ENCODE data around the gene RAP1A. TPM values are rescaled to one million over a fixed set of nuclear protein-coding genes. Genes with fewer than 3 reads are reported as not detected.

RAP1A gene
- total and polyA plus RNA-seq, 2 donors (not counting 3 experiments of a cell fraction or from before 2014, with no cell fraction given), result 17.8 to 56.4 TPM

- ChIA-PET CTCF (interaction anchor here (1.5 to 8.8 kb wide), 3 partner anchors 21 to 52 kb away, joined by 4 to 487 read pairs (median 66); partner anchors contain the start of gene INKA2), POLR2A (no interaction called here)
- Histone ChIP-seq H3K4me2 (ENCODE audit: insufficient read depth, low read length) (no peak overlapping the region), H3K79me2 (ENCODE audit: control insufficient read depth, insufficient read depth, low read length) (no peaks in the 10 kb centered on the region), H3K9ac (replicated peaks; ENCODE audit: extremely low read depth, insufficient read depth, low read length) (no peak overlapping the region), H3K27ac (ENCODE audit: insufficient read depth, low read depth, low read length) (no peak overlapping the region), H3K27me3 (ENCODE audit: control insufficient read depth in 2 of 2, insufficient read depth in 2 of 2, low read length in 2 of 2) (no peaks in the 10 kb centered on the region), H3K9me3 (replicated peaks; ENCODE audit: control insufficient read depth, insufficient read depth, low read length) (no peaks in the 10 kb centered on the region), H3K36me3 (ENCODE audit: control insufficient read depth in 2 of 2, extremely low read depth in 1 of 2, insufficient read depth in 2 of 2, low read length in 2 of 2) (no peaks in the 10 kb centered on the region), H4K20me1 (replicated peaks; ENCODE audit: control insufficient read depth, extremely low read depth, insufficient read depth, low read length) (no peaks in the 10 kb centered on the region), H3K4me1 (ENCODE audit: control insufficient read depth, extremely low read depth, insufficient read depth, low read length) (peaks cover 8% of the 10 kb centered on the region), H3K4me3 (replicated peaks in 1 of 3; ENCODE audit: insufficient read depth in 1 of 3, low read depth in 1 of 3, low read length in 3 of 3) (no peak overlapping the region), H3K9me1 (replicated peaks; ENCODE audit: control insufficient read depth, extremely low read depth, insufficient read depth, low read length) (no peaks in the 10 kb centered on the region), H2AFZ (ENCODE audit: low read depth, low read length) (no peak overlapping the region)
- BruUV-seq (replicated peaks), result no TSS peak
- no peak for FAIRE-seq
- no peak for DNase-seq (ENCODE audit: low read depth, low spot score)
- dilution Hi-C loops (cut with MboI; ENCODE audit: extremely low pct_ligation_motif_present, low sequenced_read_pairs), result no loop called here
- intact Hi-C loops (cut with micrococcal nuclease), result no loop called here
- TF ChIP-seq CTCF (IDR thresholded peaks at IDR 0.05; ENCODE audit: extremely low read depth in 1 of 2, insufficient read depth in 1 of 2, low read depth in 1 of 2, low read length in 2 of 2) (no peak), GATA2 (IDR thresholded peaks at IDR 0.05; ENCODE audit: insufficient read depth, insufficient read length, low read depth, low read length) (no peak), JUN (IDR thresholded peaks at IDR 0.05; ENCODE audit: borderline replicate concordance, insufficient read depth, insufficient read length, low read depth) (no peak), EZH2 (IDR thresholded peaks at IDR 0.05; ENCODE audit: borderline replicate concordance, low read depth, low read length, severe bottlenecking) (no peak), MYC (IDR thresholded peaks at IDR 0.05; ENCODE audit: low read depth, low read length) (no peak), MAX (IDR thresholded peaks at IDR 0.05; ENCODE audit: insufficient read depth, insufficient read length) (no peak), POLR2AphosphoS5 (IDR thresholded peaks at IDR 0.05; ENCODE audit: insufficient read depth, low read depth, low read length) (no peak), POLR2A (IDR thresholded peaks at IDR 0.05; ENCODE audit: low read depth, low read length) (no peak), FOS (IDR thresholded peaks at IDR 0.05; ENCODE audit: borderline replicate concordance, insufficient read depth, low read length) (no peak)
Observed at GRCh38 chr1:111717450-111717849, 97.9 kb downstream of the RAP1A start.
